Measurements from ENCODE around the gene ZCCHC14. TPM values are rescaled to one million over a fixed set of nuclear protein-coding genes. Genes with fewer than 3 reads are reported as not detected.
A peak's percentile ranks its signal among the peaks of the same experiment; 100 is the strongest.

ZCCHC14 gene
- polyA plus RNA-seq, 1 donor (not counting 4 experiments of a cell fraction or from before 2014, with no cell fraction given): 3.6 TPM

DNA sequence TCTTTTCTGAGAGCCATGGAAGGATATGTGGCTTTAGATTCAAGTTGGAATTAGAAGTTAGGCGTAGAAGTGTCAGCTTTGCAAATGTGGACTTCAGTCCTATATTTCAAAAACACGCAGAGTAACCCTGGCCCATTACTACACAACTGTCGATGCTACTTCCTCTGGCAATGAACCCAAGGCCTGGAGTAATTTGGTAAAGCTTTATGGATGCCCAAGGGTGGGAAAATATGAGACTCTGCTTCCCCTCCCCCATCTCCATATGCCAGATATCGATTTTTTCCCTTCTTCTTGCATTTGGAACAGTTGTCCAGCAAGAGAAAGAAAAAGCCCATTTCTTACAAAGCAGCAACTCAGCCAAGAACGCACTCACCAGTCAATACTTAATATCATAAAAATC lies 103.6 kb downstream of the ZCCHC14 start:
- Histone ChIP-seq H4K20me1 (ENCODE audit: control insufficient read depth, extremely low read depth, insufficient read depth, low read length) (peaks cover 7% of the 10 kb centered on the region), H3K9me3 (ENCODE audit: control insufficient read depth, low read depth, low read length) (no peaks in the 10 kb centered on the region), H3K79me2 (ENCODE audit: control insufficient read depth, insufficient read depth, low read length) (peaks cover 19% of the 10 kb centered on the region), H3K36me3 (ENCODE audit: control insufficient read depth in 2 of 2, extremely low read depth in 1 of 2, insufficient read depth in 2 of 2, low read length in 2 of 2) (no peaks in the 10 kb centered on the region), H3K4me3 (ENCODE audit: control insufficient read depth in 2 of 3, extremely low read depth in 1 of 3, insufficient read depth in 2 of 3, low read depth in 1 of 3, low read length in 3 of 3) (no peak overlapping the region), H3K4me2 (ENCODE audit: control insufficient read depth, extremely low read depth, insufficient read depth, low read depth, low read length) (no peak overlapping the region), H3K9me1 (ENCODE audit: control insufficient read depth, extremely low read depth, insufficient read depth, low read length) (no peaks in the 10 kb centered on the region), H2AFZ (ENCODE audit: control insufficient read depth, low read length) (no peak overlapping the region), H3K4me1 (ENCODE audit: control insufficient read depth, extremely low read depth, insufficient read depth, low read length) (peaks cover 24% of the 10 kb centered on the region), H3K27ac (ENCODE audit: control insufficient read depth, insufficient read depth, low read length) (peak overlapping the region; percentile 98), H3K27me3 (ENCODE audit: control insufficient read depth, extremely low read depth, insufficient read depth, low read length) (no peaks in the 10 kb centered on the region), H3K9ac (ENCODE audit: control insufficient read depth, extremely low read depth, insufficient read depth, low read length) (no peak overlapping the region)
- TF ChIP-seq, protein P1, sequence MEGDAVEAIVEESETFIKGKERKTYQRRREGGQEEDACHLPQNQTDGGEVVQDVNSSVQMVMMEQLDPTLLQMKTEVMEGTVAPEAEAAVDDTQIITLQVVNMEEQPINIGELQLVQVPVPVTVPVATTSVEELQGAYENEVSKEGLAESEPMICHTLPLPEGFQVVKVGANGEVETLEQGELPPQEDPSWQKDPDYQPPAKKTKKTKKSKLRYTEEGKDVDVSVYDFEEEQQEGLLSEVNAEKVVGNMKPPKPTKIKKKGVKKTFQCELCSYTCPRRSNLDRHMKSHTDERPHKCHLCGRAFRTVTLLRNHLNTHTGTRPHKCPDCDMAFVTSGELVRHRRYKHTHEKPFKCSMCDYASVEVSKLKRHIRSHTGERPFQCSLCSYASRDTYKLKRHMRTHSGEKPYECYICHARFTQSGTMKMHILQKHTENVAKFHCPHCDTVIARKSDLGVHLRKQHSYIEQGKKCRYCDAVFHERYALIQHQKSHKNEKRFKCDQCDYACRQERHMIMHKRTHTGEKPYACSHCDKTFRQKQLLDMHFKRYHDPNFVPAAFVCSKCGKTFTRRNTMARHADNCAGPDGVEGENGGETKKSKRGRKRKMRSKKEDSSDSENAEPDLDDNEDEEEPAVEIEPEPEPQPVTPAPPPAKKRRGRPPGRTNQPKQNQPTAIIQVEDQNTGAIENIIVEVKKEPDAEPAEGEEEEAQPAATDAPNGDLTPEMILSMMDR (optimal IDR thresholded peaks at IDR 0.05 in 1 of 3, IDR thresholded peaks at IDR 0.05 in 1 of 3, conservative IDR thresholded peaks at IDR 0.05 in 1 of 3; ENCODE audit: extremely low read depth in 1 of 3, insufficient read depth in 2 of 3, low read length in 3 of 3): no peak
- no peak for TF ChIP-seq EZH2 (IDR thresholded peaks at IDR 0.05; ENCODE audit: low read length)
- dilution Hi-C loops (cut with MboI; ENCODE audit: extremely low pct_ligation_motif_present, low sequenced_read_pairs): no loop called here
- FAIRE-seq (no peak), DNase-seq (ENCODE audit: low read depth, low spot score) (no peak)

DNA sequence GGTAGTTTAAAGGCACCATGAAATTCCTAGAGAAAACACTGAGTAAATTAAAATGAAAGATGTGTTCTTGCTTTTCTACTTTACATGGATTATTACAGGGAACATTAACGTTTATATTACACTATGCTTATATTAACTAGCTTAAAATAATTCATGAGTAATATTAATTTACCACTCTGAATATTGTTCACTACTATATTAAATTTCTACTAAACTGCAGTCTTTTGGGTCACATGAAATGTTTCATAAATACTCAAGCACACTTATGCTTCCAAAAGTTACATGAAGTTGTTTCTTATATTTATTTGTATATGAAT lies 104.0 kb downstream of the ZCCHC14 start:
- H3K79me2 ChIP-seq (ENCODE audit: control insufficient read depth, insufficient read depth, low read length): peaks cover 14% of the 10 kb centered on the region
- H3K9ac ChIP-seq (ENCODE audit: control insufficient read depth, extremely low read depth, insufficient read depth, low read length): peak overlapping the region; percentile 78
- peak overlapping the region; percentile 84 for H3K4me2 ChIP-seq (ENCODE audit: control insufficient read depth, extremely low read depth, insufficient read depth, low read depth, low read length)
- H3K4me1 ChIP-seq (ENCODE audit: control insufficient read depth, extremely low read depth, insufficient read depth, low read length): peaks cover 20% of the 10 kb centered on the region
- dilution Hi-C loops (cut with MboI; ENCODE audit: extremely low pct_ligation_motif_present, low sequenced_read_pairs): no loop called here
- no peaks in the 10 kb centered on the region for H3K36me3 ChIP-seq (ENCODE audit: control insufficient read depth in 2 of 2, extremely low read depth in 1 of 2, insufficient read depth in 2 of 2, low read length in 2 of 2)
- H3K27ac ChIP-seq (ENCODE audit: control insufficient read depth, insufficient read depth, low read length): peak overlapping the region; percentile 98
- DNase-seq (ENCODE audit: low read depth, low spot score) (no peak), FAIRE-seq (no peak)
- H3K9me3 ChIP-seq (ENCODE audit: control insufficient read depth, low read depth, low read length): no peaks in the 10 kb centered on the region
- TF ChIP-seq, protein P1 (optimal IDR thresholded peaks at IDR 0.05 in 1 of 3, IDR thresholded peaks at IDR 0.05 in 1 of 3, conservative IDR thresholded peaks at IDR 0.05 in 1 of 3; ENCODE audit: extremely low read depth in 1 of 3, insufficient read depth in 2 of 3, low read length in 3 of 3): no peak
- TF ChIP-seq EZH2 (IDR thresholded peaks at IDR 0.05; ENCODE audit: low read length): no peak
- H4K20me1 ChIP-seq (ENCODE audit: control insufficient read depth, extremely low read depth, insufficient read depth, low read length): peaks cover 7% of the 10 kb centered on the region
- no peaks in the 10 kb centered on the region for H3K27me3 ChIP-seq (ENCODE audit: control insufficient read depth, extremely low read depth, insufficient read depth, low read length)
- no peaks in the 10 kb centered on the region for H3K9me1 ChIP-seq (ENCODE audit: control insufficient read depth, extremely low read depth, insufficient read depth, low read length)
- no peak overlapping the region for H2AFZ ChIP-seq (ENCODE audit: control insufficient read depth, low read length)
- peak overlapping the region in 1 of 3 experiments; percentile 4 for H3K4me3 ChIP-seq (ENCODE audit: control insufficient read depth in 2 of 3, extremely low read depth in 1 of 3, insufficient read depth in 2 of 3, low read depth in 1 of 3, low read length in 3 of 3)

All from keratinocyte (primary cell).